Epithelial cell of esophagus (primary cell): ENCODE measurements around the gene SLC35F3.

Experiments used
- DNase-seq: peaks from one replicate; pipeline ENCODE4 v3.0.0; 2010; ENCODE audit warnings: low read depth
- H3K4me3 ChIP-seq: 2 replicates; pipeline ENCODE4 v1.5.1; 2011; ENCODE audit warnings: mild to moderate bottlenecking, low read length, control low read depth
- TF ChIP-seq, protein P1 (sequence below): IDR thresholded peaks from 2 replicates; pipeline ENCODE4 v1.5.1; 2011; ENCODE audit warnings: low read depth, mild to moderate bottlenecking, low read length, control low read depth, inconsistent platforms; ENCODE audit not compliant: insufficient read depth; ENCODE audit errors: missing control alignments

Gene SLC35F3

DNA sequence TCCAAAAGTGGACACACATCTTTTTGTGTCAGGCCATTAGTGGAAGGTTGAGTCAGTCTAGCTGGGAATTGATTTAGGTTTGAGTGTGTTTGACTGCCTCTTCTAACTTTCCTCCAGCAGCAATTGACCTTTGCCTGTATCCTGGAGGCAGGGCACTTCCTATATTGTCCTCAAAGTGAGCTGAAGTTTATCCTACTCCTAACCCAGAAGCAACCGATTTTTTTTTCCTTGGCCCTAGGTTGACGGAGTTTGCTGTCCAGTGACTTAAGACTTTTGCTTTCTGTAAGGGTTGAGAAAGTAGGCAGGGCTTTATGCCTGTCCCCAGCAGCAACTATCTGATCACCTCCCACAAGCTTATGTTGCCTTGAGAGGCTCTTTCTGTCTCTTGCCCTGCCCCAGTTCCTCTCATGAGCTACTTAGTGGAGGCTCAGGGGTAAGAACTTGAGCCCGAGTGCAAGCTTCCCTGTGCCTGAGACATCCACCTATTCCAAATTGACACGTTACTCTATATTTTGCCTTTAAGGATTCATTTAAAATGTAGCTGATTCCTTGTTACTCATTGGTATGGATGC, 30.9 kb downstream of the SLC35F3 start:
- TF ChIP-seq, protein P1, sequence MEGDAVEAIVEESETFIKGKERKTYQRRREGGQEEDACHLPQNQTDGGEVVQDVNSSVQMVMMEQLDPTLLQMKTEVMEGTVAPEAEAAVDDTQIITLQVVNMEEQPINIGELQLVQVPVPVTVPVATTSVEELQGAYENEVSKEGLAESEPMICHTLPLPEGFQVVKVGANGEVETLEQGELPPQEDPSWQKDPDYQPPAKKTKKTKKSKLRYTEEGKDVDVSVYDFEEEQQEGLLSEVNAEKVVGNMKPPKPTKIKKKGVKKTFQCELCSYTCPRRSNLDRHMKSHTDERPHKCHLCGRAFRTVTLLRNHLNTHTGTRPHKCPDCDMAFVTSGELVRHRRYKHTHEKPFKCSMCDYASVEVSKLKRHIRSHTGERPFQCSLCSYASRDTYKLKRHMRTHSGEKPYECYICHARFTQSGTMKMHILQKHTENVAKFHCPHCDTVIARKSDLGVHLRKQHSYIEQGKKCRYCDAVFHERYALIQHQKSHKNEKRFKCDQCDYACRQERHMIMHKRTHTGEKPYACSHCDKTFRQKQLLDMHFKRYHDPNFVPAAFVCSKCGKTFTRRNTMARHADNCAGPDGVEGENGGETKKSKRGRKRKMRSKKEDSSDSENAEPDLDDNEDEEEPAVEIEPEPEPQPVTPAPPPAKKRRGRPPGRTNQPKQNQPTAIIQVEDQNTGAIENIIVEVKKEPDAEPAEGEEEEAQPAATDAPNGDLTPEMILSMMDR, result no peak
- no peak for DNase-seq
- no peak overlapping the region for H3K4me3 ChIP-seq

DNA sequence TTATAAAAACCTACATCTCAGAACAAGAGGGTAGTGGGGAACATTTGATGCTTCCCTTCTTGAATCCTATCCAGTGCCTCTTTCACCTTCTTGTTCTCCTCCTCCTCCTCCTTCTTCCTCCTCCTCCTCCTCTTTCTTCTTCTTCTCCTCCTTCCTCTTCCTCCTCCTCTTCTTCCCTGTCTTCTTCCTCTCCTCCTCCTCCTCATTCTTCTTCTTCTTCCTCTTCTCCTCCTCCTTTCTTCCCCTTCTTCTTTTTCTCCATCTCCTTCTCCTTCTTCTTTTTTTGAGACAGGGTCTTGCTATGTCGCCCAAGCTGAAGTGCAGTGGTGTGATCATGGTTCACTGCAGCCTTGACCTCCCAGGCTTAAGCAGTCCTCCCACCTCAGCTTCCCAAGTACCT, 31.9 kb downstream of the SLC35F3 start:
- no peak for DNase-seq
- no peak overlapping the region for H3K4me3 ChIP-seq
- TF ChIP-seq, protein P1, result no peak

DNA sequence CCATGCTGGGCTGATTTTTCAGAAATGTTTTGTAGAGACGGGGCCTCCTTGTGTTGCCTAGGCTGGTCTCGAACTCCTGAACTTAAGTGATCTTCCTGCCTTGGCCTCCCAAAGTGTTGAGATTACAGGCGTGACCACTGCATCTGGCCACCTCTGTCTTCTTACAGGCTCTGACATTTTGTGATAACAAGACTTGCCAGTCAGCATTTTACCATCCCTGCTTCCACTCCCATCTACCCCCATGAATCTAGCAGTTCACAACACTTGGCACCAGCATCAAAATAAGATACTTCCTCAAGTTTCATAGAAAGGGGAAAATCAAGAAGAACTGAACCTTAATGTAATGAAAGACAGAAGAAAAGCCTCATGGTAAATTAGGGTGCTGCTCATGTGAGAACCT, 32.4 kb downstream of the SLC35F3 start:
- H3K4me3 ChIP-seq, result no peak overlapping the region
- TF ChIP-seq, protein P1, result no peak
- DNase-seq, result no peak

DNA sequence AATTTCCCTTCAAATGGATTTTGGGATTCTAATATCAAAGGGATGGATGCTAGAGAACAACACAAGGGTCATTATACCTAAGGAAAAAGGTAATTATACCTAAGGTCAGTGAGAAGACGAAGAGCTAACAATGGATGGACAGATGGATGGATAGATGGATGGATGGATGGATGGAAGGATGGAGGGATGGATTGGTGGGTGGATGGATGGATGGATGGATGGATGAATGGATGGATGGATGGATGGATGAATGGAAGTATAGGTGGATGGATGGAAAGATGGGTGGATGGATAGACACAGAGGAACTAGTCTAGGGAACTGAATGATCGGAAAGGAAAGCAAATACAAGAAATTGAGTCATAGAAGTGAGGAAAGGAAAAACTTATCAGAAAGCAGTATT, 34.0 kb downstream of the SLC35F3 start:
- TF ChIP-seq, protein P1, result no peak
- H3K4me3 ChIP-seq, result no peak overlapping the region
- no peak for DNase-seq

DNA sequence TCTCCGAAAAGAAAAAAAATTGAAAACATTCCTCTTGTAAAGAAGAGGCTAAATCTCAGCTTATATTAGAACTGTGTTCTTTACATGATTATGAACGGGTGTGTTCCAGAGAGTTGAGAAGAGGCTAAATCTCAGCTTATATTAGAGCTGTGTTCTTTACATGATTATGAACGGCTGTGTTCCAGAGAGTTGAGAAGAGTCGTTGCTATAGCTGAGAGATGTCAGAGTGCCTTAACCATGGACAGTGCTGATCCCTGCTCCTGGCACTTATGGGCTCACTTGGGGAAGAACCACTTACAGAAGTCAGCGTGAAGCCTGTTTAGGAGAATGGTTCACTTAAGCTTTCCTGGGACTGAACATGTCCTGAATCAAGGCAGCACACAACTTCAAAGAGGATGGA, 35.0 kb downstream of the SLC35F3 start:
- TF ChIP-seq, protein P1, result no peak
- no peak for DNase-seq
- no peak overlapping the region for H3K4me3 ChIP-seq

DNA sequence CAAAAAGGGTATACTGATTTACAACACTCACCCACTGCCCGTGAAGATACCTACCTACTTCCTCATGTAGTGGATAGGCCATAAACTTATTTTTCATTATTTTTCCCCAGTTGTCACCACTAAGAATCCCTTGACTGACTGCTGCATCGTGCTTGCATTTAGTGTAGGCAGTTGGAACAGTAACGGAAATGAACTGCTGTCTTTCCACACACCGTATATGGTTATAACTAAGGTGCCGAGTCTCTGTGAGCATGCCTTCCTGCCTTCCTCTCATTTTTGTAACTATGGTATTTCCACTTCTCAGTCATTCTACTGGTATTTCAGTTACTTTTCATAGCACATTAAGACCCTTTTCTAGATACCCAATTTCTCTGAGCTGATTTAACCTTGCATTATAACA, 36.4 kb downstream of the SLC35F3 start:
- no peak overlapping the region for H3K4me3 ChIP-seq
- TF ChIP-seq, protein P1, result no peak
- DNase-seq, result no peak

DNA sequence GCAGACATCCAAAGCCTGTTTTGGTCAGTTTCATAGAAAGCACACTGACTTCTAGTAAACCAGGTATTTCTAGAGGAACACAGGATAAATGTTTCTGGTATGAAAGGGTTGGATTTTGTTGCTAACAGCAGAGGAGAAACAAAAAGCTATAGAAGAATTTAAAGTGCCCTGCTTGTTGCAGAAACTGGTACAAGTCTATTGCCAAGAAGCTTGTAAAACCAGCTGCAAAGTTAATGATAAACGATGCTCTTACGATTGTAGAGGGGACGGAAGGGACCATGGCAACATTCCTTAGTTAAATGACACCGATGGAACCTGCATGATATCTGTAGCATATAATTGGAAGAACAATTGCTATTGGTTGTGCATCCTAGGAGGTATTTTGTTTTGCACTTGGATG, 40.1 kb downstream of the SLC35F3 start:
- no peak for DNase-seq
- TF ChIP-seq, protein P1, result no peak
- no peak overlapping the region for H3K4me3 ChIP-seq
